HEK293 (cell line): ENCODE data around the gene GTPBP3.
A peak's percentile ranks its signal among the peaks of the same experiment; 100 is the strongest.

Source experiments
- BCL11A ChIP-seq: fragments of 450-650 bp; formaldehyde crosslinking; IDR thresholded peaks from 2 replicates; pipeline ENCODE4 v1.5.1; 2016; ENCODE audit warnings: low read depth, missing biosample characterization, missing genetic modification characterization
- BCL11B ChIP-seq: fragments of 450-650 bp; formaldehyde crosslinking; IDR thresholded peaks from 2 replicates; pipeline ENCODE4 v1.5.1; 2016; ENCODE audit warnings: low read depth, missing biosample characterization, missing genetic modification characterization
- KLF9 ChIP-seq: fragments of 450-650 bp; formaldehyde crosslinking; IDR thresholded peaks from 2 replicates; pipeline ENCODE4 v1.5.1; 2016; ENCODE audit warnings: missing biosample characterization, missing genetic modification characterization, low read depth
- SALL2 ChIP-seq: fragments of 450-650 bp; formaldehyde crosslinking; IDR thresholded peaks from 2 replicates; pipeline ENCODE4 v1.5.0; 2017; ENCODE audit warnings: missing biosample characterization, mild to moderate bottlenecking, missing genetic modification characterization, borderline replicate concordance
- SP7 ChIP-seq: fragments of 450-650 bp; formaldehyde crosslinking; IDR thresholded peaks from 2 replicates; pipeline ENCODE4 v1.5.1; 2016; ENCODE audit warnings: missing biosample characterization, missing genetic modification characterization
- YY1 ChIP-seq: fragments of 450-650 bp; formaldehyde crosslinking; IDR thresholded peaks from 2 replicates; pipeline ENCODE4 v1.5.1; 2018; ENCODE audit warnings: missing biosample characterization, missing genetic modification characterization
- ZBTB11 ChIP-seq: fragments of 450-650 bp; formaldehyde crosslinking; conservative IDR thresholded peaks from 2 replicates; pipeline ENCODE4 v1.5.1; 2016; ENCODE audit warnings: low read depth, missing biosample characterization, missing genetic modification characterization
- ZBTB20 ChIP-seq: fragments of 450-650 bp; formaldehyde crosslinking; IDR thresholded peaks from 2 replicates; pipeline ENCODE4 v1.5.1; 2016; ENCODE audit warnings: missing biosample characterization, missing genetic modification characterization
- ZBTB8A ChIP-seq: fragments of 450-650 bp; formaldehyde crosslinking; IDR thresholded peaks from 2 replicates; pipeline ENCODE4 v1.5.1; 2016; ENCODE audit warnings: missing biosample characterization, missing genetic modification characterization
- ZNF112 ChIP-seq: fragments of 450-650 bp; formaldehyde crosslinking; IDR thresholded peaks from 2 replicates; pipeline ENCODE4 v1.5.0; 2017; ENCODE audit warnings: missing biosample characterization, missing genetic modification characterization
- ZNF140 ChIP-seq: fragments of 450-650 bp; formaldehyde crosslinking; IDR thresholded peaks from 2 replicates; pipeline ENCODE4 v1.5.1; 2016; ENCODE audit warnings: missing biosample characterization, missing genetic modification characterization
- ZNF146 ChIP-seq: fragments of 450-650 bp; formaldehyde crosslinking; IDR thresholded peaks from 2 replicates; pipeline ENCODE4 v1.5.1; 2016; ENCODE audit warnings: missing biosample characterization, missing genetic modification characterization
- ZNF148 ChIP-seq: fragments of 450-650 bp; formaldehyde crosslinking; IDR thresholded peaks from 2 replicates; pipeline ENCODE4 v1.5.0; 2017; ENCODE audit warnings: missing biosample characterization, missing genetic modification characterization, borderline replicate concordance
- ZNF157 ChIP-seq: fragments of 450-650 bp; formaldehyde crosslinking; IDR thresholded peaks from 2 replicates; pipeline ENCODE4 v1.5.1; 2016; ENCODE audit warnings: missing biosample characterization, missing genetic modification characterization
- ZNF184 ChIP-seq: fragments of 450-650 bp; IDR thresholded peaks from 2 replicates; pipeline ENCODE4 v1.5.1; 2018; ENCODE audit warnings: missing biosample characterization, mild to moderate bottlenecking, missing genetic modification characterization
- ZNF274 ChIP-seq, 2 experiments: fragments of 200-500 bp in 1 of 2; fragments of 450-650 bp in 1 of 2; sonication (Bioruptor generic) in 1 of 2; formaldehyde crosslinking in 1 of 2; IDR thresholded peaks; 2 replicates each; pipeline versions ENCODE4 v1.5.1 to v1.6.1; 2014 to 2016; ENCODE audit warnings: borderline replicate concordance in 1 of 2, inconsistent platforms in 1 of 2, low read length in 1 of 2, missing biosample characterization in 1 of 2, missing genetic modification characterization in 1 of 2
- ZNF324 ChIP-seq: fragments of 450-650 bp; formaldehyde crosslinking; IDR thresholded peaks from 2 replicates; pipeline ENCODE4 v1.5.1; 2016; ENCODE audit warnings: missing biosample characterization, missing genetic modification characterization
- ZNF350 ChIP-seq: fragments of 450-650 bp; formaldehyde crosslinking; IDR thresholded peaks from 2 replicates; pipeline ENCODE4 v1.5.0; 2017; ENCODE audit warnings: missing biosample characterization, mild to moderate bottlenecking, missing genetic modification characterization
- ZNF37A ChIP-seq: fragments of 450-650 bp; IDR thresholded peaks from 2 replicates; pipeline ENCODE4 v1.5.1; 2018; ENCODE audit warnings: missing biosample characterization, missing genetic modification characterization
- ZNF391 ChIP-seq: fragments of 450-650 bp; formaldehyde crosslinking; IDR thresholded peaks from 2 replicates; pipeline ENCODE4 v1.5.1; 2016; ENCODE audit warnings: low read depth, missing biosample characterization, missing genetic modification characterization, borderline replicate concordance
- ZNF398 ChIP-seq: fragments of 450-650 bp; formaldehyde crosslinking; IDR thresholded peaks from 2 replicates; pipeline ENCODE4 v1.5.1; 2017; ENCODE audit warnings: missing biosample characterization, missing genetic modification characterization
- ZNF449 ChIP-seq: fragments of 450-650 bp; formaldehyde crosslinking; IDR thresholded peaks from 2 replicates; pipeline ENCODE4 v1.5.1; 2017; ENCODE audit warnings: missing biosample characterization, mild to moderate bottlenecking, missing genetic modification characterization, moderate library complexity
- ZNF514 ChIP-seq: fragments of 450-650 bp; formaldehyde crosslinking; IDR thresholded peaks from 2 replicates; pipeline ENCODE4 v1.5.1; 2016; ENCODE audit warnings: missing biosample characterization, missing genetic modification characterization
- ZNF549 ChIP-seq: fragments of 450-650 bp; IDR thresholded peaks from 2 replicates; pipeline ENCODE4 v1.5.1; 2018; ENCODE audit warnings: missing biosample characterization, missing genetic modification characterization, mild to moderate bottlenecking, inconsistent platforms, moderate library complexity
- ZNF600 ChIP-seq: fragments of 450-650 bp; formaldehyde crosslinking; IDR thresholded peaks from 2 replicates; pipeline ENCODE4 v1.5.1; 2016; ENCODE audit warnings: missing biosample characterization, missing genetic modification characterization
- ZNF629 ChIP-seq: fragments of 450-650 bp; formaldehyde crosslinking; IDR thresholded peaks from 2 replicates; pipeline ENCODE4 v1.5.1; 2017; ENCODE audit warnings: missing biosample characterization, missing genetic modification characterization
- ZNF692 ChIP-seq: fragments of 450-650 bp; formaldehyde crosslinking; IDR thresholded peaks from 2 replicates; pipeline ENCODE4 v1.5.1; 2016; ENCODE audit warnings: missing biosample characterization, missing genetic modification characterization
- ZNF777 ChIP-seq: fragments of 450-650 bp; formaldehyde crosslinking; IDR thresholded peaks from 2 replicates; pipeline ENCODE4 v1.5.1; 2017; ENCODE audit warnings: missing biosample characterization, missing genetic modification characterization, borderline replicate concordance
- ZNF837 ChIP-seq: fragments of 450-650 bp; formaldehyde crosslinking; IDR thresholded peaks from 2 replicates; pipeline ENCODE4 v1.5.1; 2016; ENCODE audit warnings: missing biosample characterization, missing genetic modification characterization
- ZNF843 ChIP-seq: fragments of 450-650 bp; formaldehyde crosslinking; IDR thresholded peaks from 2 replicates; pipeline ENCODE4 v1.5.1; 2016; ENCODE audit warnings: missing biosample characterization, missing genetic modification characterization

The GTPBP3 gene

GRCh38 chr19:17337675-17338432 lies 501 bp downstream of the GTPBP3 start (continued):
- TF ChIP-seq ZNF324, result no peak
- TF ChIP-seq ZNF37A (tag by site-specific recombination), result no peak; the same call in 1 of the 2 replicates
- no peak for TF ChIP-seq YY1 (tag by site-specific recombination)
- peak; percentile 83 for TF ChIP-seq BCL11B (tag by site-specific recombination)
- peak; percentile 82; the same call in 1 of the 2 replicates for TF ChIP-seq ZNF837 (tag by site-specific recombination)
- TF ChIP-seq ZNF629 (tag by site-specific recombination), result no peak
- no peak for TF ChIP-seq ZNF140
- peak; percentile 61 for TF ChIP-seq KLF9 (tag by site-specific recombination)
- TF ChIP-seq ZNF157 (tag by site-specific recombination), result no peak
- no peak for TF ChIP-seq ZNF112
- no peak for TF ChIP-seq ZNF398 (tag by site-specific recombination)
- no peak; the same call in 1 of the 2 replicates for TF ChIP-seq ZNF449 (tag by site-specific recombination)
- TF ChIP-seq ZNF274 (IDR thresholded peaks at IDR 0.05; ENCODE audit: low read length), result no peak
- no peak for TF ChIP-seq ZNF274 (tag by site-specific recombination; IDR thresholded peaks at IDR 0.05; ENCODE audit: borderline replicate concordance)
- no peak for TF ChIP-seq BCL11A (tag by site-specific recombination)
- no peak for TF ChIP-seq ZNF350 (tag by site-specific recombination)
- TF ChIP-seq ZNF184 (tag by site-specific recombination), result no peak
- TF ChIP-seq ZNF692 (tag by site-specific recombination), result no peak
- TF ChIP-seq ZNF391 (tag by site-specific recombination), result no peak
- no peak for TF ChIP-seq ZBTB20
- TF ChIP-seq ZNF146, result no peak
- peak; percentile 29; the same call in 1 of the 2 replicates for TF ChIP-seq ZBTB8A
- no peak for TF ChIP-seq SALL2
- no peak for TF ChIP-seq ZNF549 (tag by site-specific recombination)
- TF ChIP-seq ZNF514 (tag by site-specific recombination), result no peak
- peak; percentile 98 for TF ChIP-seq ZNF600 (tag by site-specific recombination)
- no peak for TF ChIP-seq ZNF777 (tag by site-specific recombination)
- no peak for TF ChIP-seq ZBTB11
- TF ChIP-seq ZNF148, result no peak
- no peak for TF ChIP-seq SP7
- no peak for TF ChIP-seq ZNF843 (tag by site-specific recombination)
